Karpas-422 (cell line): ENCODE data around the gene IL18RAP. TPM values are rescaled to one million over a fixed set of nuclear protein-coding genes. Genes with fewer than 3 reads are reported as not detected.

Experiments used
- DNase-seq: peaks from one replicate; pipeline ENCODE4 v3.0.0-alpha.2; 2015
- H2AFZ ChIP-seq: fragments of 200-600 bp; sonication (generic); 2 replicates; pipeline ENCODE4 v1.6.1; 2014; ENCODE audit warnings: antibody characterized with exemption, low read length, mixed read lengths
- H3K27ac ChIP-seq: fragments of 200-600 bp; sonication (generic); 2 replicates; pipeline ENCODE4 v1.5.1; 2014; ENCODE audit warnings: mild to moderate bottlenecking, low read length, moderate library complexity
- H3K27me3 ChIP-seq: fragments of 200-600 bp; sonication (generic); 2 replicates; pipeline ENCODE4 v1.6.1; 2014; ENCODE audit warnings: low read length, mixed read lengths
- H3K36me3 ChIP-seq: fragments of 200-600 bp; sonication (generic); 2 replicates; pipeline ENCODE4 v1.6.1; 2014; ENCODE audit warnings: low read length, mixed read lengths; ENCODE audit not compliant: insufficient read depth
- H3K4me1 ChIP-seq: fragments of 200-600 bp; sonication (generic); 2 replicates; pipeline ENCODE4 v1.6.1; 2014; ENCODE audit warnings: mild to moderate bottlenecking, low read length, mixed read lengths
- H3K4me2 ChIP-seq: fragments of 200-600 bp; sonication (generic); 2 replicates; pipeline ENCODE4 v1.6.1; 2014; ENCODE audit warnings: low read length, low read depth, mild to moderate bottlenecking; ENCODE audit not compliant: poor library complexity, severe bottlenecking
- H3K4me3 ChIP-seq: fragments of 200-600 bp; sonication (generic); 2 replicates; pipeline ENCODE4 v1.5.1; 2014; ENCODE audit warnings: mild to moderate bottlenecking, antibody characterized with exemption, low read length, mixed read lengths
- H3K79me2 ChIP-seq: fragments of 200-600 bp; sonication (generic); 2 replicates; pipeline ENCODE4 v1.6.1; 2014; ENCODE audit warnings: mild to moderate bottlenecking, low read length, mixed read lengths
- H3K9ac ChIP-seq: fragments of 200-600 bp; sonication (generic); 2 replicates; pipeline ENCODE4 v1.6.0; 2014; ENCODE audit warnings: low read length
- H3K9me2 ChIP-seq: fragments of 200-600 bp; sonication (generic), shearing (Covaris generic); replicated peaks from 2 replicates; pipeline ENCODE4 v1.6.0; 2014; ENCODE audit warnings: mild to moderate bottlenecking, low read length, moderate library complexity; ENCODE audit not compliant: insufficient read depth
- H3K9me3 ChIP-seq: fragments of 300-700, 200-600 bp; sonication (generic); 2 replicates; pipeline ENCODE4 v1.6.1; 2014; ENCODE audit warnings: low read length, mixed read lengths
- H4K20me1 ChIP-seq: fragments of 200-600 bp; sonication (generic); 2 replicates; pipeline ENCODE4 v1.6.1; 2014; ENCODE audit warnings: mild to moderate bottlenecking, antibody characterized with exemption, low read length, low read depth; ENCODE audit not compliant: insufficient read depth
- total RNA-seq: library from RNA; depleted of rRNA; stranded (reverse); fragments of >200 nt; shearing (Covaris generic); gene quantifications from 2 replicates; pipeline ENCODE4 v1.2.3, GENCODE V29; 2014; ENCODE audit warnings: low replicate concordance

Gene IL18RAP
- total RNA-seq, 1 experiment from 2014 or later = 4.4 TPM

DNA sequence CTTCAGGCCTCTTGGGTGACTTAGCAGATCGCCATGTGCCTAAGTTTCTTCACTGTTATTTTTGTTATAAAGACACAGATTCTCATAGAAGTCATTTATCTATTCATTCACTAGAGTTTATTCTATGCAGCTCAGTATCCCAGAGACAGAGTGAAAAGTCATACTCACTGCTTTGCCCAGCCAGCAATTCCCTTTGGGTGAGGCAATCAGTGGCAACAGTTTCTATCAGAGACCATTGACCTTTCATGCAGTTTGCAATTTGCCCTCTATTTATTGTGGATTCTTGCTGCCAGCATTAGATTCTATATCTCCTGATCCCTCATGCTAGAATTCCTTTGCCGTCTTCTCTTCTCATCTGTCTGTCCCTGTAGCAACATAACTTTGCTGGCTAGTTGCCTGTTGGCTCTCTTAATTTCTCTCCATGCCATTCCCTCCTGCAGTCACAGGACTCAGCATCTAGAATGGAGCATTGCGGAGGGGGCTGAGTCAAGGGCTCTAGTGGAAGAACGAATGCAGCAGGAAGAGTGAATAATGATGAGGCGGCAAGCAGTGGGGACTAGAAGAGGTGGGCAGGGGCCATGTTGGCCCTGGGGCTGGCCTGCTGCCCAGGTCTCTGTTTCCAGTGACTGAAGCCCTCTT is 62.3 kb downstream of the IL18RAP start:
- H3K4me2 ChIP-seq = no peak overlapping the region
- DNase-seq = no peak
- no peaks in the 10 kb centered on the region for H3K4me1 ChIP-seq
- no peaks in the 10 kb centered on the region for H3K9me3 ChIP-seq
- no peaks in the 10 kb centered on the region for H3K79me2 ChIP-seq
- no peak overlapping the region for H3K4me3 ChIP-seq
- H3K27me3 ChIP-seq = no peaks in the 10 kb centered on the region
- no peaks in the 10 kb centered on the region for H3K9me2 ChIP-seq
- no peak overlapping the region for H3K9ac ChIP-seq
- H3K36me3 ChIP-seq = no peaks in the 10 kb centered on the region
- no peaks in the 10 kb centered on the region for H4K20me1 ChIP-seq
- no peak overlapping the region for H2AFZ ChIP-seq
- H3K27ac ChIP-seq = no peak overlapping the region

DNA sequence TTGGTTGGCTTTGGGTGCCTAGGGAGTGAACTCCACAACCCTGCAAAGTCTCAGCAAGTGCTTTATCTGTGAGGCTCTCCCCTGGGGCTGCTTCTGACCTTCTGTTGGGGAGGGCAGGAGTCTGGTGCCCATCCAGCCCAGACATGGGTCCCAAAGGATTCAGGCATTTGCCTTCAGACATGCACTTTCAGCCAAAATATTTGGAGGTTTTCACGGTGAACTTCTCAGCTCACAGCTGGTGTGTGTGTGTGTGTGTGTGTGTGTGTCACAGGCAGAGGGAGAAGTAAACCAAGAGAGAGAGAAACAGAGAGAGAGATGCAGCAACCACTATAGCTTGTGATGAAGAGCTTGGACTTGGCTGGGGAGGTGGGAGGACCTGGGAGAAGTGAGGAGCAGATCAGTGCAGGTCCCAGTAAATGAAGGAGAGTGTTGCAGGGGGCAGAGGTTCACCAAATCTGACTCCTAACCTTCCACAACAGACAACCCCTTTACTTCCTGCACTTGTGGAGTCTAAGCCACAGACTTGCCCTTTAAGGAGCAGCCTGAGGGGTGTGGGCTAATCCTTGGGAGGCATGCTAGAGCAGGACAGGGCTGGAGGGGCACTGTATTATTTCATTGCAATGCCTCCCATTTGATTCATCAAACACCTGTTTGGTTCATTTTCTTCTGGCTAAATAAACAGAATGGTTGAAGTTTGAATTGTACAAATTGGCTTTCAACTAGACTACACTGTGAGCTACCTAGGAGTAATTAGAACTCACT is 64.2 kb downstream of the IL18RAP start:
- no peaks in the 10 kb centered on the region for H3K4me1 ChIP-seq
- no peak overlapping the region for H2AFZ ChIP-seq
- H3K4me3 ChIP-seq = no peak overlapping the region
- H3K79me2 ChIP-seq = no peaks in the 10 kb centered on the region
- H4K20me1 ChIP-seq = no peaks in the 10 kb centered on the region
- no peaks in the 10 kb centered on the region for H3K27me3 ChIP-seq
- no peak overlapping the region for H3K4me2 ChIP-seq
- DNase-seq = no peak
- H3K9me3 ChIP-seq = no peaks in the 10 kb centered on the region
- H3K9me2 ChIP-seq = no peaks in the 10 kb centered on the region
- H3K27ac ChIP-seq = no peak overlapping the region
- H3K36me3 ChIP-seq = no peaks in the 10 kb centered on the region
- no peak overlapping the region for H3K9ac ChIP-seq

DNA sequence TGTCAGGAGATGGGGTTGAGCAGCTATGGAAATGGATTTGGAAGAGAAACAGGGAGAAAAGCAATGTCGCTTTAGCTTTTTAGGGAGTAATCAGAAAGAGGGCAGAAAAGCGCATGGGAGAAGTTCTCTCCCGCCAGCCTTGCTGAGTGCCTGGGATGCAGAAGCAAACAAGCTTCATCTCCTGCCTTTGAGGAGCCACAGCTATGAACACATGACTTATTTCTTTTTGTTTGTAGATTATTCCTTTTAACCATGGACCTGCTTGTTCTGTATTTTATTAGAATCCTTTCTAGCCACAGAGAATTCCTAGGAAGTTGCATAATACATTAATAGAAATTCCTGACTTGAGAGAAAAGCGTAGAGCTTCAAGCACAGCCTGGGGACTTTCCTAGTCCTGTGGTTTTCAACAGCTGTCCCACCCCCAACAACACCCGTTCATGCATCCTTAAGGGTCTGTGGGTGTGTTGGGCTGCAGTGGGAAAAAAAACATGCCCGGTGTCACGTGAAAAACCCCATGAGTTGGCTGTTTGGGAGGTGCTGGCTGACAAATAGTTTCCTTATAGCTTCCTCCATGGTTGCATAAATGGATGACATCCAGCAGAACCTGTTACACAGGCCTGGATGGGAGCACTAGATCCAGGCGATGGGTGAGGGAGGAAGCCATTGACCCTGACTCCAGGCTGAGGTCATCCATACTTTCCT is 65.0 kb downstream of the IL18RAP start:
- no peak overlapping the region for H3K27ac ChIP-seq
- no peaks in the 10 kb centered on the region for H4K20me1 ChIP-seq
- no peaks in the 10 kb centered on the region for H3K4me1 ChIP-seq
- H3K4me3 ChIP-seq = no peak overlapping the region
- H3K9ac ChIP-seq = no peak overlapping the region
- H3K9me3 ChIP-seq = no peaks in the 10 kb centered on the region
- H3K79me2 ChIP-seq = no peaks in the 10 kb centered on the region
- H2AFZ ChIP-seq = no peak overlapping the region
- no peak overlapping the region for H3K4me2 ChIP-seq
- no peaks in the 10 kb centered on the region for H3K27me3 ChIP-seq
- DNase-seq = no peak
- no peaks in the 10 kb centered on the region for H3K36me3 ChIP-seq
- H3K9me2 ChIP-seq = no peaks in the 10 kb centered on the region

DNA sequence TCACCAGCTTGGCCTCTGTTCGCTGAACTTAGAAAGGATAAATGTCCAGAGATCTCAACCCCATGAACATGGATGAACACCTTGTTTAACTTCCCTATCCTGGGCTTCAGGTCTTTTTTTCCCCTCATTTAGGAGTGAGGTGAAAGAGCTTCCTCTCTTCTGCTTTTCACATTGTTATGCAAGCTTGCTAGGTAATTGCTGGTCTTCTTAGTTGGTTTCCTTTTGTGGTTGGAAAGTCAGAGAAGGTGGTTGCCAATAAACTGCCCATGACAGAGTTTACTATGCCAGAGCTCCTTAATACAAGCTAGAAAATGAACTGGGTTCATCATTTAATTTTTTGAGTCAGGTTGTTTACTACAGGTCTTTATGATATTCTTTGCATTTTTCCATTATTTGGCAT is 66.7 kb downstream of the IL18RAP start:
- Histone ChIP-seq H3K36me3 (no peaks in the 10 kb centered on the region), H3K4me3 (no peak overlapping the region), H3K9me3 (0 out of 2 replicates have a peak, but pooled peaks cover 4% of the 10 kb centered on the region), H3K9ac (no peak overlapping the region), H3K4me1 (no peaks in the 10 kb centered on the region), H3K27me3 (no peaks in the 10 kb centered on the region), H3K9me2 (no peaks in the 10 kb centered on the region), H3K27ac (no peak overlapping the region), H3K79me2 (no peaks in the 10 kb centered on the region), H4K20me1 (no peaks in the 10 kb centered on the region), H3K4me2 (no peak overlapping the region), H2AFZ (no peak overlapping the region)
- no peak for DNase-seq

DNA sequence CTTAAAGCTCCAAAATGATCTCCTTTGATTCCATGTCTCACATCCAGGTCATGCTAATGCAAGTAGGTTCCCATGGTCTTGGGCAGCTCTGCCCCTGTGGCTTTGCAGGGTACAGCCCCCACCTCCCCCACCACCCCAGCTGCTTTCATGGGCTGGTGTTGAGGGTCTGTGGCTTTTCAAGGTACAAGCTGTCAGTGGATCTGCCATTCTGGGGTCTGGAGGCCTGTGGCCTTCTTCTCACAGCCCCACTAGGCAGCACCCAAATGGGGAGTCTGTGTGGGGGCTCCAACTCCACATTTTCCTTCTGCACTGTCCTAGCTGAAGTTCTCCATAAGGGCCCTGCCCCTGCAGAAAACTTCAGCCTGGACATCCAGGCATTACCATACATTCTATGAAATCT is 69.0 kb downstream of the IL18RAP start:
- Histone ChIP-seq H3K9ac (no peak overlapping the region), H3K4me1 (no peaks in the 10 kb centered on the region), H3K9me2 (0 out of 2 replicates have a peak, but pooled peaks cover 3% of the 10 kb centered on the region), H3K4me2 (no peak overlapping the region), H2AFZ (no peak overlapping the region), H3K79me2 (no peaks in the 10 kb centered on the region), H3K27ac (no peak overlapping the region), H3K4me3 (no peak overlapping the region), H4K20me1 (no peaks in the 10 kb centered on the region), H3K36me3 (no peaks in the 10 kb centered on the region), H3K27me3 (no peaks in the 10 kb centered on the region), H3K9me3 (0 out of 2 replicates have a peak, but pooled peaks cover 4% of the 10 kb centered on the region)
- DNase-seq = no peak

DNA sequence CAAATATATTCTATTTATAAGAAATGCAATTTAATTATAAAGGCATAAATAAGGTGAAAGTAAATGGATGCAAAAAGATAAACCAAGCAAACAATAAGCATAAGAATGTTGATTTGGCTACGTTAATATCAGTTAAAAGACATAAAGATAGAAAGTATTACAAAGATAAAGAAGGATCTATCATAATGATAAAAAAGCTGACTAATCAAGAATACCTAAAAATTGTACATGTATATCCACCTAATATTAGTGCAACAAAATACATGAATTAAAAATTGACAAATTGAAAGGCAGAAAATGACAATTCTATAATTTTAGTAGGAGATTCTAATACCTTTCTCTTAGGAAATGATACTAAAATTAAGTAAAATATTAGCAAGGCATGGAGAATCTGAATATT is 71.6 kb downstream of the IL18RAP start:
- H3K9me3 ChIP-seq = 0 out of 2 replicates have a peak, but pooled peaks cover 4% of the 10 kb centered on the region
- no peaks in the 10 kb centered on the region for H4K20me1 ChIP-seq
- H3K79me2 ChIP-seq = no peaks in the 10 kb centered on the region
- H3K36me3 ChIP-seq = no peaks in the 10 kb centered on the region
- H3K9ac ChIP-seq = no peak overlapping the region
- DNase-seq = no peak
- no peak overlapping the region for H3K4me3 ChIP-seq
- no peak overlapping the region for H2AFZ ChIP-seq
- H3K27me3 ChIP-seq = no peaks in the 10 kb centered on the region
- 0 out of 2 replicates have a peak, but pooled peaks cover 3% of the 10 kb centered on the region for H3K9me2 ChIP-seq
- no peaks in the 10 kb centered on the region for H3K4me1 ChIP-seq
- H3K27ac ChIP-seq = no peak overlapping the region
- H3K4me2 ChIP-seq = no peak overlapping the region

DNA sequence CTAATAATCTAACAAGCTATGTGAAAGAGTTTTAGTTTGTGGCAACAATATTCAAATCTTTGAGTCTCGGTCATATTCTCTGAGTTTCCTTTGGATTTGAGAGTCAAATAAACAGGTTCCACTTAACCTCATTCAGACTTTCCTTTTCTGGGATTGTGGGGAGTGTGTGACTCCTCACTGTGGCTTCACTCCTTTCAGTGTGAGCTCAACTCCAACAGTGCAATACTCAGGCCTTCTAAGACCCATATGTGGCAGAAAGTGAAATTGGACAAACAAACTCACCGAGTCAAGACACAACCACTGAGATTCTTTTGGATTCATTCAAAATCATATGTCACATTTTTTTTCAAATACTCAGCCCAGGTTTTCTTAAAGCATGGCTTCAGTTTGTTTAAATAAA is 75.5 kb downstream of the IL18RAP start:
- DNase-seq = no peak
- Histone ChIP-seq H3K36me3 (no peaks in the 10 kb centered on the region), H3K9me3 (0 out of 2 replicates have a peak, but pooled peaks cover 4% of the 10 kb centered on the region), H2AFZ (no peak overlapping the region), H3K4me2 (no peak overlapping the region), H3K79me2 (no peaks in the 10 kb centered on the region), H3K27me3 (no peaks in the 10 kb centered on the region), H3K27ac (no peak overlapping the region), H3K9me2 (0 out of 2 replicates have a peak, but pooled peaks cover 3% of the 10 kb centered on the region), H3K9ac (no peak overlapping the region), H3K4me3 (no peak overlapping the region), H3K4me1 (no peaks in the 10 kb centered on the region), H4K20me1 (no peaks in the 10 kb centered on the region)

DNA sequence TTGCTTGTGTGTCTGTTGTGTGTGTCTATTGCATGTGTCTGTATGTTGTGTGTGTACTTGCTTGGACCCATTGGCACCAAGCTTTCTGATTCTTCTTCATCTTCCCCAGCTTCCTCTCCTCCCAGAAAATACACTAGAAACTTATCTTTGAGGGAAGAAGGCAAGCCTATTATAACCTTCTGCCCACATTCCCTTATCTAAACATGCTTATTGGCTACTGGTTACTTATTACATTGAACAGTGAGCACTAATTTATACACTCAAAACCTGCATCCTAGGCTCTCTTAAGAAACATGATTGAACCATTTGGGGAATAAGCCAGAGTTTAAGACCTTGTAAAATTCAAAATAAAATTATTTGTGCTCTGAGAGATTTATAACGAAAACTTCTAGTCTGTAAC is 76.6 kb downstream of the IL18RAP start:
- Histone ChIP-seq H3K79me2 (no peaks in the 10 kb centered on the region), H4K20me1 (no peaks in the 10 kb centered on the region), H3K27me3 (no peaks in the 10 kb centered on the region), H3K4me2 (no peak overlapping the region), H2AFZ (no peak overlapping the region), H3K4me3 (no peak overlapping the region), H3K9me2 (0 out of 2 replicates have a peak, but pooled peaks cover 3% of the 10 kb centered on the region), H3K9me3 (no peaks in the 10 kb centered on the region), H3K27ac (no peak overlapping the region), H3K4me1 (no peaks in the 10 kb centered on the region), H3K9ac (no peak overlapping the region), H3K36me3 (no peaks in the 10 kb centered on the region)
- DNase-seq = no peak
